Natural killer cell (primary cell): ENCODE results near the gene PTCRA. TPM values are rescaled to one million over a fixed set of nuclear protein-coding genes. Genes with fewer than 3 reads are reported as not detected.

Experiments used
- ATAC-seq, 3 donors: fragments of 150-1000 bp in 2 of 3; fragments of 200-7000 bp in 1 of 3; cut with Tn5 transposase; 1 replicate in 1 of 3; 2 replicates in 2 of 3; pipeline ENCODE4 v1.10.0; 2021; ENCODE audit warnings: mild to moderate bottlenecking in 2 of 3, moderate library complexity in 2 of 3
- DNase-seq, 2 donors: peaks; one replicate each; pipeline versions ENCODE4 v3.0.0 to v3.0.0-alpha.2; 2013 to 2021; ENCODE audit warnings: mixed read lengths in 1 of 2
- H3K27ac ChIP-seq: one replicate; pipeline ENCODE4 v1.5.1; 2013; ENCODE audit warnings: mild to moderate bottlenecking, low read length
- H3K27me3 ChIP-seq: one replicate; pipeline ENCODE4 v1.6.1; 2013; ENCODE audit warnings: low read length; ENCODE audit not compliant: control insufficient read depth, insufficient read depth
- H3K36me3 ChIP-seq: one replicate; pipeline ENCODE4 v1.6.1; 2013; ENCODE audit warnings: low read length; ENCODE audit not compliant: control insufficient read depth, insufficient read depth
- H3K4me1 ChIP-seq: one replicate; pipeline ENCODE4 v1.6.1; 2013; ENCODE audit warnings: low read length; ENCODE audit not compliant: control insufficient read depth, insufficient read depth
- H3K4me3 ChIP-seq: one replicate; pipeline ENCODE4 v1.5.1; 2013; ENCODE audit warnings: low read length
- H3K9me3 ChIP-seq: one replicate; pipeline ENCODE4 v1.6.1; 2013; ENCODE audit warnings: low read length; ENCODE audit not compliant: control insufficient read depth, insufficient read depth
- H3K27ac Mint-ChIP-seq, 2 donors: one replicate each; pipeline ENCODE4 v1.8.0; 2022; ENCODE audit warnings: mild to moderate bottlenecking in 2 of 2, mixed read lengths in 2 of 2, moderate library complexity in 1 of 2
- H3K27me3 Mint-ChIP-seq, 2 donors: one replicate each; pipeline ENCODE4 v1.8.0; 2022; ENCODE audit warnings: low read depth in 2 of 2, mixed read lengths in 2 of 2
- H3K36me3 Mint-ChIP-seq: one replicate; pipeline ENCODE4 v1.8.0; 2022; ENCODE audit warnings: mixed read lengths
- H3K4me1 Mint-ChIP-seq, 2 donors: one replicate each; pipeline ENCODE4 v1.8.0; 2022; ENCODE audit warnings: mixed read lengths in 2 of 2
- H3K4me3 Mint-ChIP-seq: one replicate; pipeline ENCODE4 v1.8.0; 2022; ENCODE audit warnings: mild to moderate bottlenecking, moderate library complexity, mixed read lengths
- H3K9me3 Mint-ChIP-seq, 2 donors: one replicate each; pipeline ENCODE4 v1.8.0; 2022; ENCODE audit warnings: mixed read lengths in 2 of 2
- CTCF ChIP-seq: fragments of 200-600 bp; IDR thresholded peaks from one replicate; pipeline ENCODE4 v1.8.0; 2022; ENCODE audit warnings: antibody characterized with exemption
- WGBS: methylation state at CpG from one replicate; pipeline ENCODE4 v1.1.7; 2013; ENCODE audit warnings: missing lambda C conversion rate; ENCODE audit not compliant: insufficient coverage; 5-methylcytosine and 5-hydroxymethylcytosine counted together
- intact Hi-C: fragments of 100-400 bp; cut with micrococcal nuclease; formaldehyde crosslinking; loops from one replicate; pipeline ENCODE4 v1.14.2; 2022
- total RNA-seq, 4 donors: library from RNA; stranded (reverse); fragments of 120-200 nt in 1 of 4; gene quantifications; one replicate each; pipeline versions ENCODE4 v1.2.3 to v1.2.4, GENCODE V29; 2013 to 2022

PTCRA gene
- total RNA-seq, 3 donors from 2014 or later (not counting 1 experiment from before 2014, with no cell fraction given) = 3.7 to 4.7 TPM; not detected in 1

GRCh38 chr6:42916288-42916687, 435 bp downstream of the PTCRA start:
- Mint-ChIP-seq H3K9me3 (no peaks in the 10 kb centered on the region), H3K36me3 (no peaks in the 10 kb centered on the region), H3K27me3 (peaks cover 0 to 4% of the 10 kb centered on the region in 2 donors), H3K4me1 (no peaks in the 10 kb centered on the region), H3K27ac (no peak overlapping the region), H3K4me3 (no peak overlapping the region)
- Histone ChIP-seq H3K4me1 (no peaks in the 10 kb centered on the region), H3K27ac (no peak overlapping the region), H3K36me3 (no peaks in the 10 kb centered on the region), H3K4me3 (no peak overlapping the region), H3K9me3 (no peaks in the 10 kb centered on the region), H3K27me3 (no peaks in the 10 kb centered on the region)
- DNase-seq = no peak
- intact Hi-C loops = no loop called here
- TF ChIP-seq CTCF = no peak
- 73% methylated on average over 1 of the region's 1 CpG for WGBS
- no peak for ATAC-seq

- Histone ChIP-seq H3K36me3 (no peaks in the 10 kb centered on the region), H3K4me1 (no peaks in the 10 kb centered on the region), H3K27ac (no peak overlapping the region), H3K27me3 (no peaks in the 10 kb centered on the region), H3K4me3 (no peak overlapping the region), H3K9me3 (no peaks in the 10 kb centered on the region)
- Mint-ChIP-seq H3K4me1 (no peaks in the 10 kb centered on the region), H3K27ac (no peak overlapping the region), H3K4me3 (no peak overlapping the region), H3K9me3 (no peaks in the 10 kb centered on the region), H3K27me3 (no peaks in the 10 kb centered on the region), H3K36me3 (no peaks in the 10 kb centered on the region)
- 85% methylated on average over 6 of the region's 6 CpGs for WGBS
- ATAC-seq (no peak), DNase-seq (no peak)
- no peak for TF ChIP-seq CTCF
- intact Hi-C loops = no loop called here
Observed at GRCh38 chr6:42921801-42922200, 5.9 kb downstream of the PTCRA start.

- Mint-ChIP-seq H3K27ac (no peak overlapping the region), H3K36me3 (no peaks in the 10 kb centered on the region)
Observed at GRCh38 chr6:42923666-42924065, 7.8 kb downstream of the PTCRA start.

More at GRCh38 chr6:42923666-42924065, 7.8 kb downstream of the PTCRA start:
- Histone ChIP-seq H3K27me3 (no peaks in the 10 kb centered on the region), H3K36me3 (no peaks in the 10 kb centered on the region), H3K4me1 (peaks cover 8% of the 10 kb centered on the region), H3K4me3 (no peak overlapping the region), H3K9me3 (no peaks in the 10 kb centered on the region), H3K27ac (no peak overlapping the region)
- intact Hi-C loops = no loop called here
- H3K4me1 Mint-ChIP-seq = peaks cover 5 to 6% of the 10 kb centered on the region in 2 donors
- no peaks in the 10 kb centered on the region for H3K9me3 Mint-ChIP-seq
- H3K27me3 Mint-ChIP-seq = no peaks in the 10 kb centered on the region
- WGBS = 86% methylated on average over 2 of the region's 2 CpGs
- no peak for TF ChIP-seq CTCF
- DNase-seq (no peak), ATAC-seq (no peak)
- H3K4me3 Mint-ChIP-seq = no peak overlapping the region
